Epithelial cell of proximal tubule (primary cell): ENCODE measurements around the gene MECP2. TPM values are rescaled to one million over a fixed set of nuclear protein-coding genes. Genes with fewer than 3 reads are reported as not detected.

Source experiments
- DNase-seq: peaks from one replicate; pipeline ENCODE4 v3.0.0-alpha.2; 2011; ENCODE audit warnings: low read depth
- H3K4me3 ChIP-seq: 2 replicates; pipeline ENCODE4 v1.5.1; 2011; ENCODE audit warnings: low read depth, mild to moderate bottlenecking, low read length
- CTCF ChIP-seq: conservative IDR thresholded peaks from 2 replicates; pipeline ENCODE4 v1.5.1; 2012; ENCODE audit warnings: low read depth, mild to moderate bottlenecking, low read length
- total RNA-seq: library from RNA; depleted of rRNA; stranded (reverse); fragments of >200 nt; gene quantifications from 2 replicates; pipeline ENCODE4 v1.2.3, GENCODE V29; 2015

Gene MECP2
- total RNA-seq, 1 donor from 2014 or later: 18.1 TPM

GRCh38 chrX:154044091-154044490, 53.4 kb downstream of the MECP2 start:
- no peak for TF ChIP-seq CTCF
- DNase-seq: no peak

GRCh38 chrX:154043003-154043763, 54.3 kb downstream of the MECP2 start:
- no peak for TF ChIP-seq CTCF
- no peak for DNase-seq
- no peak overlapping the region for H3K4me3 ChIP-seq

More at GRCh38 chrX:154044091-154044490, 53.4 kb downstream of the MECP2 start:
- H3K4me3 ChIP-seq: no peak overlapping the region

GRCh38 chrX:154040863-154041262, 56.7 kb downstream of the MECP2 start:
- DNase-seq: no peak
- no peak overlapping the region for H3K4me3 ChIP-seq
- no peak for TF ChIP-seq CTCF

- H3K4me3 ChIP-seq: no peak overlapping the region
- TF ChIP-seq CTCF: no peak
- peak; percentile 70 for DNase-seq
Observed at GRCh38 chrX:154040307-154040756, 57.2 kb downstream of the MECP2 start.

- no peak for DNase-seq
- TF ChIP-seq CTCF: no peak
- no peak overlapping the region for H3K4me3 ChIP-seq
Observed at GRCh38 chrX:154039577-154039976, 57.9 kb downstream of the MECP2 start.

- no peak overlapping the region for H3K4me3 ChIP-seq
- TF ChIP-seq CTCF: no peak
- no peak for DNase-seq
Observed at GRCh38 chrX:154038656-154039055, 58.9 kb downstream of the MECP2 start.

- H3K4me3 ChIP-seq: no peak overlapping the region
- no peak for TF ChIP-seq CTCF
- DNase-seq: no peak
Observed at GRCh38 chrX:154037754-154038153, 59.8 kb downstream of the MECP2 start.
